HG03066 (cell line): ENCODE measurements around the gene FAM50A.
"Not testable (repeated sequence)": the region's sequence is repeated elsewhere in the genome, so short reads cannot be mapped to it uniquely, and the experiment has no call there.

Experiments used
- ATAC-seq: cut with Tn5 transposase; IDR thresholded peaks from one replicate; pipeline ENCODE4 v1.9.1; 2021; ENCODE audit warnings: low read depth; ENCODE audit not compliant: unreplicated experiment

The FAM50A gene, protein sequence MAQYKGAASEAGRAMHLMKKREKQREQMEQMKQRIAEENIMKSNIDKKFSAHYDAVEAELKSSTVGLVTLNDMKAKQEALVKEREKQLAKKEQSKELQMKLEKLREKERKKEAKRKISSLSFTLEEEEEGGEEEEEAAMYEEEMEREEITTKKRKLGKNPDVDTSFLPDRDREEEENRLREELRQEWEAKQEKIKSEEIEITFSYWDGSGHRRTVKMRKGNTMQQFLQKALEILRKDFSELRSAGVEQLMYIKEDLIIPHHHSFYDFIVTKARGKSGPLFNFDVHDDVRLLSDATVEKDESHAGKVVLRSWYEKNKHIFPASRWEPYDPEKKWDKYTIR

GRCh38 chrX:154443992-154444754 lies at the start of gene FAM50A:
TSS of gene FAM50A (plus strand) at chrX:154444141. CDS start at chrX:154444236, 95 bp downstream.
- ATAC-seq, result peak; percentile 83

- not testable (repeated sequence) for ATAC-seq
These were observed 47.6 kb upstream of the FAM50A start for GRCh38 chrX:154396363-154396762.

DNA sequence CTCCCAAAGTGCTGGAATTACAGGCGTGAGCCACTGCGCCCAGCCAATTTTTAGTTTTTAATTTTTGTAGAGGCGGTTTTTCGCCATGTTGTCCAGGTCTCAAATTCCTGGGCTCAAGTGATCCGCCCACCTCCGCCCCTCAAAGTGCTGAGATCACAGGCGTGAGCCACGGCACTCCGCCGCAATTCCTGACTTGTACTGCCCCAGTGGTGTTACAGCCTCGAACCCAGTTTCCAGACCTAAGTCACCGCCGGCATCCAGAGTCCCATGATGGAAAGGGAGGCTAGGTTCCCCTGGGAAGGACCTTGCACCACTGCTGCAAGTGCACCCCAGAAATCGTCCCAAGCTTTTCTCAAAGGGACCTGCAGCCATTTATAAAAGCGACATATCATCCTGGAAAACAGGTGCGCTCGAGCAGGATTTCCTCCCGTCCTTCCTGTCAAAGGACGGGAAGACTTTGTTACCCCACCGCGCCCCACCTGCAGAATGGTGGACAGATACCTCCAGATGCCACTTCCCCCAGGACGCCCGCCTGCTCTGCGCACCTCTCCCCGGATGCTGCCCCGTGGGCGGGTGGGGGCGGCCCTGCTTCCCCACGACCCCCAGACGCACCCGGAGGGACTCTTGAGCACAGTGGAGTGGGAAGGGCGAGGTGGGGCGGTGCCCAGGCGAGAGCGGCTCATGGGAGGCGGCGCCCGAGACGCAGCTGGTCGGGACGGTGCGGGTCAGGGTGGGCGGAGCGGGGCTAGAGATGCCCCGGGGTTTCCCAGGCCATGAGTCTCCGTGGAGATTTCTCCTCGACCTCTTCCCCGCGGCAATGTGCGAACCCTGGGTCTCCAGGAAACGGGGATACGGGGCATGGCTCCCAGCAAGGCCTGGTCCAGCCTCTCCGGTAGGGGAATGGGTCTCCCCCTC lies 46.7 kb upstream of the FAM50A start:
- peak; percentile 51 for ATAC-seq

- ATAC-seq, result peak; percentile 76
These were observed 45.9 kb upstream of the FAM50A start, which contains the start of gene RPL10 for GRCh38 chrX:154397888-154398667. TSS of gene RPL10 (plus strand) at chrX:154398377. CDS start at chrX:154398520, 143 bp downstream.

GRCh38 chrX:154398668-154399526 lies 45.0 kb upstream of the FAM50A start:
- no peak for ATAC-seq

- no peak for ATAC-seq
These were observed 44.2 kb upstream of the FAM50A start for GRCh38 chrX:154399527-154400368.

DNA sequence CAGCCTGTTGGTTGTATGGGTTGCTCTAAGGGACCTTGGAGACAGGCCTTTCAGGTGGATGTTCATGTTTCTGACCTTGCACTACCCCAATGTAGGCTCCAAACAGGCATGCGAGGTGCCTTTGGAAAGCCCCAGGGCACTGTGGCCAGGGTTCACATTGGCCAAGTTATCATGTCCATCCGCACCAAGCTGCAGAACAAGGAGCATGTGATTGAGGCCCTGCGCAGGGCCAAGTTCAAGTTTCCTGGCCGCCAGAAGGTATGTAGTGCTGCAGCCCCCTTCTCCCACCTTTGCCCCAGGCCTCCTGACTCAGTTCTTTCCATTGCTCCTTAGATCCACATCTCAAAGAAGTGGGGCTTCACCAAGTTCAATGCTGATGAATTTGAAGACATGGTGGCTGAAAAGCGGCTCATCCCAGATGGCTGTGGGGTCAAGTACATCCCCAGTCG lies 43.5 kb upstream of the FAM50A start:
- ATAC-seq, result not testable (repeated sequence)

DNA sequence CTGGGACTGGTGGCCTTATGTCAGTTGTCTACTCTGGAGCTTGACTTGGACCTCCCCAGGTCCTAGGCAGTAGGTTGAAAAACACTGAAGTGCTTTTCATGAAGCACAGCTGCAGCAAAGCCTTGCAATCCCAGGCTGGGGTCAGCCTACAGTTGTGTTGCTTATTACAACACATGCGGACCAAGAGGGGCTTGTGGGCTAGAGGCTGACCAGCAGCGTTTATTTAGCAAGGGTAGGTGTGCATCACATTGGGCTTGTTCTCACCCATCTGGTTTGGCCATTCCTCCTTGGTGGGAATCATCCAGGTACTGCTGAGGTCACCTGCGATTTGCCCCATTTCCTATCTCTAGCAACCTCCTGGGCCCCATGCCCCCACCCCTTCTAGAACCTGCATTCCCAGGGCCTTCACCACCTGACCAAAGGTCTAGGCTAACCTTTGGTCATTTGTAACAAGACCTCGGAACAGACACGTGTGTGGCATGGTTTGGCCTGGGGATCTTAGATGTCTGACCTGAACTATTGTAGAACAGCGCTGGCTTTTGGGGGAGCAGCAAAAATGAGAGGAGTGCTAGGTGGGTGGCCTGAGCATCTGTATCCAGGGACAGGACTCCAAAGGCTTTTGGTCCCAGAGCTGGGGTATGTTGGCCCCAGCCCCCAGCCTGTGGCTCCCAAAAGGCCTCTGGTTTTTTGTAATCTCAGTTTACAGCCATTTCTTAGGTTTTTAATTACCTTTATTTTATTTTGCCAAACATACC lies 42.7 kb upstream of the FAM50A start:
- no peak for ATAC-seq

- no peak for ATAC-seq
These were observed 41.9 kb upstream of the FAM50A start for GRCh38 chrX:154401918-154402621.

DNA sequence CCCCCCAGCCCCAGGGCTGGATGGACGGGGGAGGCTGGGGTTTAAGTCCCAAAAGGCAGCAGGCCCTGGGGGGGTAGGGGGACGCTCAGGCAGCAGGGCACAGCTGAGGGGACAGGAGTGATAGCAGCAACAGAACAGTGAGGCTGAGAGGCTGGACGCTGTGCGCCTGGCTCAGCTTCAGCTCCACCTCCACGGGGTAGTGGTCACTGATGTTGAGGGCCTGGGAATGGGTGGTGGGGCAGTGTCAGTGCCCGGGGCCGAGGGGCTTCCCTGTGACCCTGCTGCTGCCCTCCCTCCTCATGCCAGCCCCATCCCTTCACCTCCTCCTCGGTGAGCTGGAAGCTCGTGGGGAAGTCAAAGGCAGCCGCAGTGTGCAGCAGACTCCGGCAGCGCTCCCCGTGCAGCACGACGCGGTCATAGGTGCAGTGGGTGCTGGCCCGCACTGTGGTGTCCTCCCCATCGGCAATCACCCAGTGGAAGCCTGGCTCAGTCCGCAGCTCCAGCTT lies 41.3 kb upstream of the FAM50A start:
- ATAC-seq, result no peak

DNA sequence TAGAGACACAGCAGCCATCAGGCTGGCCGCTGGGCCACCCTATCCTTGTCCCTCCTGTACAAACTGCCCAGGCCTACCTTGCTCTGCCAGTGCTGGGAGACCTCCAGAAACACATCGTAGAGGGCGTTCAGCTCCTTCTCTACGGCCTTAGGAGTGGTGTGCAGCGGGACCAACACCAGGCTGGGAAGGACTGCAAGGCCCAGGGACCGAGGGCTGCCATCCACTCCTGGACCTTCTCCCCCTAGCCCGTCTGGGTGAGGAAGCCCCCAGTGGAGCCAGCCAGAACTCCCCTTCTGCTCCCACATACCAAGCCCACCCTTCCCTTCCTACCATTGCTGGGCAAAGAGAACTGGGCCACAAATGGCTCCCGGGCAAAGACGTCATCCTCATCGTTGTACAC lies 40.7 kb upstream of the FAM50A start:
- no peak for ATAC-seq

DNA sequence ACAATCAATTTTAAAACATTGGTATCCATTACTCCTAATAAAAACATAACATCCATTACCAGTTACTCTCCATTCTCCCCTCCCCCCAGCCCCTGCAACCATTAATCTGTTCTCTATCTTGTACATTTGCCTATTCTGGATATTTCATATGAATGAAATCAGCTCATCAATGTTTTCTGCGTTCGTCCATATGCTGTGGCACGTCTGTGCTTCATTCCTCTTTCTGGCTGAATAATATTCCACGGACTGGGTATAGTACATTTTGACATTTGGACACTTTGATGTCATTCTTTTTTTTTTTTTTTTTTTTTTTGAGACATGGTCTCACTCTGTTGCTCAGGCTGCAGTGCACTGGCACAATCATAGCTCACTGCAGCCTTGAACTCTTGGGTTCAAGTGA lies 40.1 kb upstream of the FAM50A start:
- no peak for ATAC-seq

DNA sequence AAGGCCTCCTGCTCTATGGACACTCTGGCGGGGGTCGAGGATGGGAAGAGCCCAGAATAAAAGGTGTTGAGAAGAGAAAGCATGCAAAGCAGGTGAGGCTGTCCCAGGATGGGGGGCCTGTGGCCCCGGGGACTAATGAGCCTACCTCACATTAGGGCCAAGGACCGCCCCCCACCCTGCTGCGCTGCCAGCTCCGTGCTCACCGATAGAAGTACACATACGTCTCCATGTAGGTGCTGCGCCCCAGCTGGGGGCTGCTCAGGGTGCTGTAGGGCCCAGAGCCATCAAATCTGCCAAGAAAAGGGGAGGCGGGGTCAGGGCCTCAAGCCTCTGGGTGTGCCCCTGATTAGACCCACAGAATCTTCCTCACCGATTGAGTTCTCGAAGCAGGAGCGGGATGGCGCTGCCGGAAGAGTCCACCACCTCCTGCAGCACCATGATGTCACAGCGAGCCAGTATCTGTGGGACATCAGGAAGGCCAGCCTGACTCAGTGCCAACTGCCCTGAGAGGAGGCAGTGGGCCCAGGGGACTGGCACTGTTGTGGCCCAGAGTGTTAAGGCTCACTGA lies 39.2 kb upstream of the FAM50A start:
- no peak for ATAC-seq

DNA sequence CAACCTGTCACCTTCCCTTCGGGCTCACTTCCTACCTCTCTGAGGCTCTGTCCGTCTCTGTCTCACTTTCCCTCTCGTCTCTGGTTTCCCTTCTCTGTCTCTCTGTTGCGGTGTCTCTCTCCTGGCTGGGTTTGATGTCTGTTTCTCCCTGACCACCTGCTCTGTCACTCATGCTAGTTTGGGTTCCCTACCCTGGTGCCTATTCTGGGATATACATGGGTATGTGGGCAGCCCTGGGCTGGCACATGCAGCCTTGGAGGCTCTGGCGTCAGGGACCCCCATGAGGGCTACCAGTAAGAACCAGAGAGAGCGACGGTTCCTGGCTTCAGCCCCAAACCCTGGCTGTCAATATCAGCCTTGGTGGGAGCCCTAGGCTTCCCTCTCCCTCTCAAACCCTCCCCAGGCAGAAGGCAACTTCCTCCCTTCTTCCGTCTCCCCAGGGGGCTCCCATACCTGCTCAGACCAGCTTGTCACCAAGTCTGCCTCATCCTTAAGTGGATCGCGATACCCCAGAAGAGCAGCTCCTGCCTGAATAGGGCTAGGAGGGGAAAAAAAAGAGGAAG lies 35.2 kb upstream of the FAM50A start:
- ATAC-seq, result no peak

DNA sequence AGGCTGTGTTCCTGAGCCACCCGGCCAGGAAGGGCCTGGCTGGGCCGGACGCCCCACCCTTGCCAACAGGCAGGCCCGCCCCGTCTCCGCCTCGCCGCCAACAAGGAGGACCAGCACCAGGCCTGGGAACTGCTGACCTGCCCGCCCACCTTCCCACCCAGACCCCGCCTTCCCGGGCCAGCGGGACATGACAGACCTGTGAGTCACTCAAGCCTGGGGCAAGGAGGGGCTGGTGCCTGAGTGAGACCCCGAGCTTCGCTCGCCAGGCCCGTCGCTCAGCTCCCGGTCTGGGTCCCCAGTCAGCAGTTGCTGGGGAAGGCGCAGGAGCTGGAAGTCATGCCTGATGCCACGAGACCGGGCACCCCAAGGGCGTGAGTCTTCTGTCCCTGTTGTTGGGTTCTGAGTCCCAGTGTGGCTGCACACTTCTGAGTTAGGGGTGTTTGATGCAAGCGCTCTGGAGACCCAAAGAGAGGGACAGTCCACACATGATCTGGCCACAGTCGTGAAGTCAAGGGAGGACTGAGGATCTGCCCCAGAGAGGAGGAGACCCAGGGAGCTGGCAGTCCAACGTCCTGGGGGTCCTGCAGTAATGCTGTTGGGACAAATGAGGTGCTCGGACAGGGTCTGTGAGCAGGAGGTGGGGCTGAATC lies 34.6 kb upstream of the FAM50A start, which contains the start of gene DNASE1L1:
Gene DNASE1L1 (minus strand): TSS at position 33 of the 650 bp plus-strand sequence. CDS start 3,686 bp downstream, outside the sequence.
- no peak for ATAC-seq
